OCI-LY7 (cell line): ENCODE results near the gene HELZ. TPM values are rescaled to one million over a fixed set of nuclear protein-coding genes. Genes with fewer than 3 reads are reported as not detected.

Experiments
- BruUV-seq: library from RNA; stranded (reverse); fragments of 400-500 nt; replicated peaks from 2 replicates; lab custom pipeline; 2021; lab: Mats Ljungman, UMichigan
- CTCF ChIA-PET: fragments of 300-600 bp; sonication (Branson Sonifier 250); formaldehyde crosslinking; loops from one replicate; lab custom pipeline; 2022; ENCODE audit warnings: antibody characterized with exemption; ENCODE audit not compliant: unreplicated experiment; lab: Charles Lee
- POLR2A ChIA-PET: fragments of 300-600 bp; sonication (Branson Sonifier 250); formaldehyde crosslinking; loops from one replicate; lab custom pipeline; 2022; ENCODE audit warnings: antibody characterized with exemption; lab: Charles Lee
- DNase-seq: peaks from one replicate; pipeline ENCODE4 v3.0.0-alpha.2; 2015; ENCODE audit warnings: low spot score
- H2AFZ ChIP-seq: fragments of 200-600 bp; sonication (generic), shearing (Covaris generic); 2 replicates; pipeline ENCODE4 v1.6.1; 2014; ENCODE audit warnings: mild to moderate bottlenecking, antibody characterized with exemption, low read length, moderate library complexity
- H3K27ac ChIP-seq: fragments of 200-600 bp; sonication (generic); 2 replicates; pipeline ENCODE4 v1.5.1; 2014; ENCODE audit warnings: mixed run types, low read depth, mild to moderate bottlenecking, moderate library complexity, low read length, inconsistent platforms; ENCODE audit not compliant: poor library complexity, severe bottlenecking
- H3K36me3 ChIP-seq: fragments of 200-600 bp; sonication (generic); 2 replicates; pipeline ENCODE4 v1.6.1; 2014; ENCODE audit warnings: mild to moderate bottlenecking, antibody characterized with exemption, low read length, moderate library complexity, mixed read lengths; ENCODE audit not compliant: insufficient read depth
- H3K4me1 ChIP-seq: fragments of 200-600 bp; sonication (generic); 2 replicates; pipeline ENCODE4 v1.5.1; 2014; ENCODE audit warnings: mild to moderate bottlenecking, low read length; ENCODE audit not compliant: insufficient read depth, poor library complexity, severe bottlenecking
- H3K4me2 ChIP-seq: fragments of 200-600 bp; sonication (generic); 2 replicates; pipeline ENCODE4 v1.6.1; 2014; ENCODE audit warnings: mild to moderate bottlenecking, low read length
- H3K4me3 ChIP-seq: fragments of 200-600 bp; sonication (generic); 2 replicates; pipeline ENCODE4 v1.5.1; 2014; ENCODE audit warnings: mild to moderate bottlenecking, low read depth, low read length; ENCODE audit not compliant: poor library complexity, severe bottlenecking
- H3K79me2 ChIP-seq: fragments of 200-600 bp; sonication (generic); 2 replicates; pipeline ENCODE4 v1.6.1; 2016; ENCODE audit warnings: low read depth, mild to moderate bottlenecking, low read length, moderate library complexity, mixed read lengths; ENCODE audit not compliant: insufficient read depth
- H3K9me2 ChIP-seq: fragments of 200-600 bp; sonication (generic); 2 replicates; pipeline ENCODE4 v1.6.1; 2016; ENCODE audit warnings: mild to moderate bottlenecking, low read length, mixed read lengths; ENCODE audit not compliant: insufficient read depth
- H3K9me3 ChIP-seq: fragments of 200-600 bp; sonication (generic); 2 replicates; pipeline ENCODE4 v1.6.1; 2014; ENCODE audit warnings: mild to moderate bottlenecking, mixed run types, low read length, mixed read lengths
- H4K20me1 ChIP-seq: fragments of 200-600 bp; sonication (generic); 2 replicates; pipeline ENCODE4 v1.6.1; 2014; ENCODE audit warnings: mild to moderate bottlenecking, antibody characterized with exemption, low read length, moderate library complexity, mixed read lengths; ENCODE audit not compliant: insufficient read depth
- CTCF ChIP-seq: fragments of 200-600 bp; sonication (generic); conservative IDR thresholded peaks from 2 replicates; pipeline ENCODE4 v1.5.1; 2014; ENCODE audit warnings: mild to moderate bottlenecking, antibody characterized with exemption, low read length, moderate library complexity, mixed read lengths
- EZH2phosphoT487 ChIP-seq: fragments of 200-600 bp; sonication (generic); IDR thresholded peaks from 2 replicates; pipeline ENCODE4 v1.6.1; 2018; ENCODE audit warnings: low read depth, borderline replicate concordance, mild to moderate bottlenecking, mixed run types, antibody characterized with exemption, low read length, moderate library complexity, mixed read lengths
- intact Hi-C: fragments of 100-400 bp; cut with micrococcal nuclease; formaldehyde crosslinking; loops from one replicate; pipeline ENCODE4 v1.10.0; 2022; ENCODE audit not compliant: unreplicated experiment
- total RNA-seq, 2 experiments: library from RNA; depleted of rRNA in 1 of 2; stranded (reverse); fragments of >200 nt in 1 of 2; shearing (Covaris generic) in 1 of 2; gene quantifications; 2 replicates each; pipeline ENCODE4 v1.2.3, GENCODE V29; 2014 to 2022

The HELZ gene
- total RNA-seq, 2 experiments from 2014 or later, result 33.9 to 58.9 TPM

- H3K36me3 ChIP-seq, result peaks cover 76% of the 10 kb centered on the region
- DNase-seq, result no peak
- H3K4me2 ChIP-seq, result no peak overlapping the region
- peaks cover 4% of the 10 kb centered on the region; the same call in 1 of the 2 replicates for H3K9me3 ChIP-seq
- no peak overlapping the region for H2AFZ ChIP-seq
- no peak overlapping the region for H3K4me3 ChIP-seq
- no peaks in the 10 kb centered on the region for H3K4me1 ChIP-seq
- ChIA-PET POLR2A (no interaction called here), CTCF (no interaction called here)
- H3K27ac ChIP-seq, result no peak overlapping the region
- H4K20me1 ChIP-seq, result no peaks in the 10 kb centered on the region
- H3K79me2 ChIP-seq, result no peaks in the 10 kb centered on the region
- H3K9me2 ChIP-seq, result no peaks in the 10 kb centered on the region
- intact Hi-C loops, result no loop called here
- no peak for TF ChIP-seq CTCF
- no peak for TF ChIP-seq EZH2phosphoT487
- BruUV-seq, result no TSS peak
Measured at GRCh38 chr17:67121316-67121891, 123.6 kb downstream of the HELZ start.

GRCh38 chr17:67119102-67119501, 125.9 kb downstream of the HELZ start:
- ChIA-PET POLR2A (no interaction called here), CTCF (no interaction called here)
- H3K9me2 ChIP-seq, result no peaks in the 10 kb centered on the region
- H3K27ac ChIP-seq, result no peak overlapping the region
- intact Hi-C loops, result no loop called here
- H3K9me3 ChIP-seq, result peaks cover 10% of the 10 kb centered on the region; the same call in 1 of the 2 replicates
- no peak overlapping the region for H3K4me3 ChIP-seq
- no peak overlapping the region for H3K4me2 ChIP-seq
- BruUV-seq, result no TSS peak
- no peak for TF ChIP-seq EZH2phosphoT487
- no peak for TF ChIP-seq CTCF
- H4K20me1 ChIP-seq, result no peaks in the 10 kb centered on the region
- H3K36me3 ChIP-seq, result peaks cover 89% of the 10 kb centered on the region
- H2AFZ ChIP-seq, result no peak overlapping the region
- DNase-seq, result no peak
- H3K4me1 ChIP-seq, result no peaks in the 10 kb centered on the region
- H3K79me2 ChIP-seq, result no peaks in the 10 kb centered on the region

GRCh38 chr17:67116045-67116575, 128.9 kb downstream of the HELZ start:
- H3K9me3 ChIP-seq, result peaks cover 10% of the 10 kb centered on the region; the same call in 1 of the 2 replicates
- H4K20me1 ChIP-seq, result no peaks in the 10 kb centered on the region
- peaks cover 95% of the 10 kb centered on the region for H3K36me3 ChIP-seq
- ChIA-PET CTCF (no interaction called here), POLR2A (no interaction called here)
- no peaks in the 10 kb centered on the region for H3K79me2 ChIP-seq
- no peak overlapping the region for H3K27ac ChIP-seq
- DNase-seq, result no peak
- H3K4me2 ChIP-seq, result no peak overlapping the region
- no peaks in the 10 kb centered on the region for H3K9me2 ChIP-seq
- no TSS peak for BruUV-seq
- no peaks in the 10 kb centered on the region for H3K4me1 ChIP-seq
- H3K4me3 ChIP-seq, result no peak overlapping the region
- no peak overlapping the region for H2AFZ ChIP-seq
- intact Hi-C loops, result no loop called here
- peak; percentile 62 for TF ChIP-seq CTCF
- TF ChIP-seq EZH2phosphoT487, result no peak
